Suprapubic skin (tissue), 4 donors: Measurements from ENCODE around the gene LARGE1. TPM values are rescaled to one million over a fixed set of nuclear protein-coding genes. Genes with fewer than 3 reads are reported as not detected.

Experiments
- DNase-seq, 2 donors: peaks; one replicate each; pipeline ENCODE4 v3.0.0-alpha.2; 2019; ENCODE audit warnings: low spot score in 2 of 2
- H3K27ac ChIP-seq: fragments of 200-600 bp; sonication (generic); one replicate; pipeline ENCODE4 v1.5.1; 2019
- H3K27me3 ChIP-seq: fragments of 200-600 bp; sonication (generic); one replicate; pipeline ENCODE4 v1.5.1; 2019
- H3K36me3 ChIP-seq: fragments of 200-600 bp; sonication (generic); one replicate; pipeline ENCODE4 v1.5.1; 2019
- H3K4me1 ChIP-seq: fragments of 200-600 bp; sonication (generic); one replicate; pipeline ENCODE4 v1.5.1; 2019
- H3K4me3 ChIP-seq: fragments of 200-600 bp; sonication (generic); one replicate; pipeline ENCODE4 v1.5.1; 2019; ENCODE audit warnings: mild to moderate bottlenecking
- H3K9me3 ChIP-seq: fragments of 200-600 bp; sonication (generic); one replicate; pipeline ENCODE4 v1.5.1; 2019
- CTCF ChIP-seq, 2 donors: fragments of 200-600 bp in 1 of 2; fragments of 450-650 bp in 1 of 2; sonication (generic) in 1 of 2; IDR thresholded peaks; one replicate each; pipeline ENCODE4 v1.5.1; 2016 to 2019; ENCODE audit warnings: antibody characterized with exemption in 2 of 2, mild to moderate bottlenecking in 1 of 2, moderate library complexity in 1 of 2
- EP300 ChIP-seq: sonication (generic); formaldehyde crosslinking; IDR thresholded peaks from one replicate; pipeline ENCODE4 v1.6.1; 2017; ENCODE audit warnings: antibody characterized with exemption
- POLR2A ChIP-seq, 2 donors: fragments of 450-650 bp; IDR thresholded peaks; one replicate each; pipeline ENCODE4 v1.6.1; 2017; ENCODE audit warnings: antibody characterized with exemption in 2 of 2, mild to moderate bottlenecking in 2 of 2, moderate library complexity in 2 of 2
- POLR2AphosphoS5 ChIP-seq, 3 donors: sonication (generic); formaldehyde crosslinking; IDR thresholded peaks; one replicate each; pipeline ENCODE4 v1.6.1; 2017; ENCODE audit warnings: antibody characterized with exemption in 3 of 3
- WGBS: methylation state at CpG from one replicate; pipeline ENCODE4 v1.1.5; 2018; 5-methylcytosine and 5-hydroxymethylcytosine counted together
- total RNA-seq, 4 donors: library from RNA; depleted of rRNA; stranded (reverse); fragments of >200 nt; gene quantifications; one replicate each; pipeline ENCODE4 v1.1.0, GENCODE V29; 2016

LARGE1 gene
- total RNA-seq, 4 donors from 2014 or later = 12.1 to 41.6 (median 21.1) TPM

- H3K27ac ChIP-seq = no peak overlapping the region
- no peaks in the 10 kb centered on the region for H3K36me3 ChIP-seq
- WGBS = 76% methylated on average over 9 of the region's 9 CpGs
- no peak for DNase-seq
- H3K9me3 ChIP-seq = no peaks in the 10 kb centered on the region
- H3K27me3 ChIP-seq = no peaks in the 10 kb centered on the region
- H3K4me3 ChIP-seq = no peak overlapping the region
- TF ChIP-seq POLR2AphosphoS5 (IDR thresholded peaks at IDR 0.05) = no peak
- TF ChIP-seq POLR2A (IDR thresholded peaks at IDR 0.05) = no peak
- TF ChIP-seq CTCF (IDR thresholded peaks at IDR 0.05) = no peak
- TF ChIP-seq EP300 = no peak
- no peaks in the 10 kb centered on the region for H3K4me1 ChIP-seq
These were observed 447.6 kb downstream of the LARGE1 start for GRCh38 chr22:33472462-33473344.

GRCh38 chr22:33470456-33470855 is 449.8 kb downstream of the LARGE1 start:
- WGBS = 83% methylated on average over 6 of the region's 6 CpGs
- Histone ChIP-seq H3K4me3 (no peak overlapping the region), H3K27ac (no peak overlapping the region), H3K9me3 (no peaks in the 10 kb centered on the region), H3K27me3 (no peaks in the 10 kb centered on the region), H3K4me1 (no peaks in the 10 kb centered on the region), H3K36me3 (no peaks in the 10 kb centered on the region)
- TF ChIP-seq POLR2A (IDR thresholded peaks at IDR 0.05) (no peak), CTCF (IDR thresholded peaks at IDR 0.05) (no peak), POLR2AphosphoS5 (IDR thresholded peaks at IDR 0.05) (no peak), EP300 (no peak)
- no peak for DNase-seq

GRCh38 chr22:33467620-33468095 is 452.6 kb downstream of the LARGE1 start:
- Histone ChIP-seq H3K36me3 (no peaks in the 10 kb centered on the region), H3K9me3 (no peaks in the 10 kb centered on the region), H3K4me1 (no peaks in the 10 kb centered on the region), H3K27me3 (no peaks in the 10 kb centered on the region), H3K4me3 (no peak overlapping the region), H3K27ac (no peak overlapping the region)
- WGBS = 51% methylated on average over 5 of the region's 5 CpGs
- no peak for DNase-seq
- no peak for TF ChIP-seq EP300
- TF ChIP-seq CTCF (IDR thresholded peaks at IDR 0.05) = no peak
- no peak for TF ChIP-seq POLR2AphosphoS5 (IDR thresholded peaks at IDR 0.05)
- no peak for TF ChIP-seq POLR2A (IDR thresholded peaks at IDR 0.05)

- Histone ChIP-seq H3K4me3 (no peak overlapping the region), H3K27me3 (no peaks in the 10 kb centered on the region), H3K27ac (no peak overlapping the region), H3K9me3 (peaks cover under 1% of the 10 kb centered on the region), H3K4me1 (no peaks in the 10 kb centered on the region), H3K36me3 (no peaks in the 10 kb centered on the region)
- 50% methylated on average over 2 of the region's 2 CpGs for WGBS
- TF ChIP-seq EP300 = no peak
- TF ChIP-seq POLR2A (IDR thresholded peaks at IDR 0.05) = no peak
- TF ChIP-seq POLR2AphosphoS5 (IDR thresholded peaks at IDR 0.05) = no peak
- TF ChIP-seq CTCF (IDR thresholded peaks at IDR 0.05) = no peak
- no peak for DNase-seq
These were observed 453.2 kb downstream of the LARGE1 start for GRCh38 chr22:33467080-33467479.

- H3K4me1 ChIP-seq = no peaks in the 10 kb centered on the region
- H3K27me3 ChIP-seq = no peaks in the 10 kb centered on the region
- H3K27ac ChIP-seq = no peak overlapping the region
- WGBS = 36% methylated on average over 5 of the region's 5 CpGs
- H3K9me3 ChIP-seq = peaks cover 6% of the 10 kb centered on the region
- no peaks in the 10 kb centered on the region for H3K36me3 ChIP-seq
- no peak for TF ChIP-seq EP300
- no peak for TF ChIP-seq POLR2A (IDR thresholded peaks at IDR 0.05)
- no peak for TF ChIP-seq POLR2AphosphoS5 (IDR thresholded peaks at IDR 0.05)
- no peak for TF ChIP-seq CTCF (IDR thresholded peaks at IDR 0.05)
- no peak for DNase-seq
- no peak overlapping the region for H3K4me3 ChIP-seq
These were observed 454.7 kb downstream of the LARGE1 start for GRCh38 chr22:33465554-33465953.
